H9 (cell line): ENCODE results near the gene ZNF423. TPM values are rescaled to one million over a fixed set of nuclear protein-coding genes. Genes with fewer than 3 reads are reported as not detected.
A peak's percentile ranks its signal among the peaks of the same experiment; 100 is the strongest.

Experiments
- DNase-seq: peaks from one replicate; pipeline ENCODE4 v3.0.0-alpha.2; 2017
- H2AFZ ChIP-seq: one replicate; pipeline ENCODE4 v1.6.1; 2013; ENCODE audit warnings: mild to moderate bottlenecking, low read length, control low read depth, moderate library complexity
- H2AK5ac ChIP-seq: 2 replicates; pipeline ENCODE4 v1.6.1; 2013; ENCODE audit warnings: low read length, control low read depth, mixed read lengths; ENCODE audit not compliant: insufficient read length
- H2BK120ac ChIP-seq: one replicate; pipeline ENCODE4 v1.6.1; 2013; ENCODE audit warnings: low read depth, mild to moderate bottlenecking, low read length, control low read depth, inconsistent platforms; ENCODE audit not compliant: poor library complexity, severe bottlenecking
- H2BK12ac ChIP-seq: 2 replicates; pipeline ENCODE4 v1.6.1; 2013; ENCODE audit warnings: low read length, control low read depth, mixed read lengths, low read depth; ENCODE audit not compliant: insufficient read length
- H2BK15ac ChIP-seq: 2 replicates; pipeline ENCODE4 v1.6.1; 2013; ENCODE audit warnings: low read depth, low read length, control low read depth
- H2BK20ac ChIP-seq: one replicate; pipeline ENCODE4 v1.6.1; 2013; ENCODE audit warnings: low read depth, mild to moderate bottlenecking, low read length, control low read depth, inconsistent platforms; ENCODE audit not compliant: poor library complexity, severe bottlenecking
- H2BK5ac ChIP-seq: 2 replicates; pipeline ENCODE4 v1.6.1; 2013; ENCODE audit warnings: low read length, control low read depth, mixed read lengths; ENCODE audit not compliant: insufficient read length
- H3K14ac ChIP-seq: 2 replicates; pipeline ENCODE4 v1.6.1; 2013; ENCODE audit warnings: low read length, control low read depth; ENCODE audit not compliant: insufficient read depth
- H3K18ac ChIP-seq: 2 replicates; pipeline ENCODE4 v1.6.1; 2013; ENCODE audit warnings: low read depth, mild to moderate bottlenecking, mixed read lengths, low read length, control low read depth; ENCODE audit not compliant: insufficient read length
- H3K23ac ChIP-seq: 2 replicates; pipeline ENCODE4 v1.6.1; 2013; ENCODE audit warnings: low read length, control low read depth, mixed read lengths, low read depth; ENCODE audit not compliant: insufficient read length
- H3K23me2 ChIP-seq: 2 replicates; pipeline ENCODE4 v1.6.1; 2013; ENCODE audit warnings: low read depth, mild to moderate bottlenecking, mixed read lengths, low read length, control low read depth; ENCODE audit not compliant: insufficient read length, poor library complexity, severe bottlenecking
- H3K27ac ChIP-seq: 2 replicates; pipeline ENCODE4 v1.5.1; 2013; ENCODE audit warnings: low read length, control low read depth, mixed read lengths, low read depth; ENCODE audit not compliant: insufficient read length
- H3K27me3 ChIP-seq: 2 replicates; pipeline ENCODE4 v1.6.1; 2013; ENCODE audit warnings: low read length, control low read depth, inconsistent platforms; ENCODE audit not compliant: insufficient read depth
- H3K4ac ChIP-seq: 2 replicates; pipeline ENCODE4 v1.6.1; 2013; ENCODE audit warnings: low read depth, mild to moderate bottlenecking, control low read depth, inconsistent platforms, low read length, moderate library complexity
- H3K4me1 ChIP-seq: 2 replicates; pipeline ENCODE4 v1.6.1; 2013; ENCODE audit warnings: low read length, control low read depth, inconsistent platforms; ENCODE audit not compliant: insufficient read depth
- H3K4me2 ChIP-seq: 2 replicates; pipeline ENCODE4 v1.6.1; 2013; ENCODE audit warnings: low read length, control low read depth, mixed read lengths; ENCODE audit not compliant: insufficient read length, insufficient read depth
- H3K56ac ChIP-seq: 2 replicates; pipeline ENCODE4 v1.6.1; 2013; ENCODE audit warnings: low read depth, mild to moderate bottlenecking, mixed read lengths, low read length, control low read depth; ENCODE audit not compliant: insufficient read length
- H3K79me1 ChIP-seq: 2 replicates; pipeline ENCODE4 v1.6.1; 2013; ENCODE audit warnings: low read depth, mild to moderate bottlenecking, moderate library complexity, low read length, control low read depth, inconsistent platforms; ENCODE audit not compliant: insufficient read depth, poor library complexity, severe bottlenecking
- H3K79me2 ChIP-seq: 2 replicates; pipeline ENCODE4 v1.6.1; 2013; ENCODE audit warnings: low read length, control low read depth, inconsistent platforms; ENCODE audit not compliant: insufficient read depth
- H3K9ac ChIP-seq: 2 replicates; pipeline ENCODE4 v1.6.1; 2013; ENCODE audit warnings: low read length, control low read depth, mixed read lengths; ENCODE audit not compliant: insufficient read length; ENCODE audit errors: extremely low read depth
- H3K9me3 ChIP-seq: one replicate; pipeline ENCODE4 v1.6.1; 2013; ENCODE audit warnings: low read depth, low read length, inconsistent platforms; ENCODE audit not compliant: control insufficient read depth
- H3T11ph ChIP-seq: one replicate; pipeline ENCODE4 v1.6.1; 2013; ENCODE audit warnings: mild to moderate bottlenecking, low read length, control low read depth, inconsistent platforms
- H4K20me1 ChIP-seq: one replicate; pipeline ENCODE4 v1.6.1; 2013; ENCODE audit not compliant: control insufficient read depth, insufficient read length, insufficient read depth
- H4K5ac ChIP-seq: 2 replicates; pipeline ENCODE4 v1.6.1; 2013; ENCODE audit warnings: low read depth, mild to moderate bottlenecking, mixed read lengths, low read length, control low read depth; ENCODE audit not compliant: insufficient read length
- H4K8ac ChIP-seq: replicated peaks from 2 replicates; pipeline ENCODE4 v1.6.1; 2013; ENCODE audit warnings: low read length, control low read depth, mixed read lengths, low read depth; ENCODE audit not compliant: insufficient read length
- H4K91ac ChIP-seq: 2 replicates; pipeline ENCODE4 v1.6.1; 2013; ENCODE audit warnings: low read depth, mild to moderate bottlenecking, moderate library complexity, mixed read lengths, low read length, control low read depth; ENCODE audit not compliant: insufficient read length
- H3K27ac Mint-ChIP-seq, 3 experiments: 2 replicates in 2 of 3; 3 replicates in 1 of 3; pipeline ENCODE4 v1.8.0; 2020 to 2021; ENCODE audit warnings: mixed read lengths in 3 of 3, mild to moderate bottlenecking in 1 of 3, moderate library complexity in 1 of 3
- H3K27me3 Mint-ChIP-seq: 2 replicates; pipeline ENCODE4 v1.8.0; 2021; ENCODE audit warnings: low read depth, mild to moderate bottlenecking, moderate library complexity, mixed read lengths
- H3K36me3 Mint-ChIP-seq, 3 experiments: 2 replicates in 2 of 3; 3 replicates in 1 of 3; pipeline ENCODE4 v1.8.0; 2020 to 2021; ENCODE audit warnings: low read depth in 3 of 3, mixed read lengths in 3 of 3; ENCODE audit not compliant: insufficient read depth in 1 of 3
- H3K4me1 Mint-ChIP-seq, 2 experiments: 2 replicates each; pipeline ENCODE4 v1.8.0; 2020; ENCODE audit warnings: mixed read lengths in 2 of 2
- H3K4me3 Mint-ChIP-seq, 2 experiments: 2 replicates in 1 of 2; 3 replicates in 1 of 2; pipeline ENCODE4 v1.8.0; 2020 to 2021; ENCODE audit warnings: mild to moderate bottlenecking in 2 of 2, mixed read lengths in 2 of 2, moderate library complexity in 1 of 2
- H3K9me3 Mint-ChIP-seq, 2 experiments: 2 replicates in 1 of 2; 3 replicates in 1 of 2; pipeline ENCODE4 v1.8.0; 2020; ENCODE audit warnings: mild to moderate bottlenecking in 2 of 2, mixed read lengths in 2 of 2, moderate library complexity in 1 of 2
- CTCF ChIP-seq: fragments of 200-600 bp; sonication (generic); conservative IDR thresholded peaks from 3 replicates; pipeline ENCODE4 v1.8.0; 2021; ENCODE audit warnings: antibody characterized with exemption, mild to moderate bottlenecking
- WGBS: extraction: QIAGEN DNeasy Blood & Tissue Kit; methylation state at CpG from one replicate; pipeline ENCODE4 v1.1.7; 2013; ENCODE audit warnings: missing lambda C conversion rate, low lambda C conversion rate, mixed read lengths; ENCODE audit not compliant: insufficient read length; ENCODE audit errors: extremely low coverage; 5-methylcytosine and 5-hydroxymethylcytosine counted together
- total RNA-seq: library from RNA; stranded (reverse); gene quantifications from 2 replicates; pipeline ENCODE4 v1.2.1, GENCODE V29; 2021

Gene ZNF423
- total RNA-seq, 1 experiment from 2014 or later, result 51.5 TPM

GRCh38 chr16:49836218-49836617, 19.7 kb downstream of the ZNF423 start:
- Histone ChIP-seq H3K9ac (no peak overlapping the region), H3K18ac (no peak overlapping the region), H2BK12ac (no peak overlapping the region), H3K14ac (no peak overlapping the region), H2BK20ac (no peak overlapping the region), H2BK5ac (no peak overlapping the region), H3K4me1 (peaks cover 10% of the 10 kb centered on the region; the same call in 1 of the 2 replicates), H3T11ph (no peak overlapping the region), H2BK15ac (no peak overlapping the region), H4K5ac (no peak overlapping the region), H3K23me2 (peaks cover 6% of the 10 kb centered on the region), H3K79me1 (peaks cover 8% of the 10 kb centered on the region), H2BK120ac (no peak overlapping the region), H3K9me3 (no peaks in the 10 kb centered on the region), H3K79me2 (peaks cover 20% of the 10 kb centered on the region; the same call in 1 of the 2 replicates), H3K27ac (no peak overlapping the region), H4K8ac (no peak overlapping the region), H3K27me3 (no peaks in the 10 kb centered on the region), H3K4me2 (no peak overlapping the region), H2AFZ (no peak overlapping the region), H4K20me1 (peaks cover 3% of the 10 kb centered on the region), H3K4ac (no peak overlapping the region), H2AK5ac (no peak overlapping the region), H3K23ac (no peak overlapping the region), H4K91ac (no peak overlapping the region), H3K56ac (no peak overlapping the region)
- H3K36me3 Mint-ChIP-seq, result peaks cover 0 to 2% (median 0%) of the 10 kb centered on the region in 3 experiments; a peak in 2 of 7 replicates
- H3K27ac Mint-ChIP-seq, result peak overlapping the region in 2 of 3 experiments; percentile 63 to 85; a peak in 4 of 7 replicates
- H3K9me3 Mint-ChIP-seq, result no peaks in the 10 kb centered on the region
- no CpG with 5 or more reads among the region's 2 CpGs for WGBS
- H3K4me1 Mint-ChIP-seq, result peaks cover 74 to 80% of the 10 kb centered on the region in 2 experiments
- H3K4me3 Mint-ChIP-seq, result 0 out of 5 replicates have a peak overlapping the region, but pooled peaks of 1 of the 2 experiments have one; percentile 43
- no peak for DNase-seq
- H3K27me3 Mint-ChIP-seq, result no peaks in the 10 kb centered on the region; the same call in 1 of the 2 replicates
- TF ChIP-seq CTCF, result no peak
